Dendritic cell treated with granulocyte-macrophage colony-stimulating factor and Interleukin-4, amounts not matched to agents 40 ng/mL and 50 ng/mL, for 4 days (primary cell): ENCODE measurements around the gene FZD10.

Experiments used
- H3K27ac Mint-ChIP-seq: one replicate; pipeline ENCODE4 v1.8.0; 2022; ENCODE audit warnings: mild to moderate bottlenecking, mixed read lengths
- H3K27me3 Mint-ChIP-seq: one replicate; pipeline ENCODE4 v1.8.0; 2022; ENCODE audit warnings: mild to moderate bottlenecking, mixed read lengths
- H3K36me3 Mint-ChIP-seq: one replicate; pipeline ENCODE4 v1.8.0; 2022; ENCODE audit warnings: low read depth, mixed read lengths
- H3K4me1 Mint-ChIP-seq: one replicate; pipeline ENCODE4 v1.8.0; 2022; ENCODE audit warnings: low read depth, mixed read lengths
- H3K4me3 Mint-ChIP-seq: one replicate; pipeline ENCODE4 v1.8.0; 2022; ENCODE audit warnings: mild to moderate bottlenecking, moderate library complexity, mixed read lengths
- H3K9me3 Mint-ChIP-seq: one replicate; pipeline ENCODE4 v1.8.0; 2022; ENCODE audit warnings: mixed read lengths
- intact Hi-C: fragments of 100-400 bp; cut with micrococcal nuclease; formaldehyde crosslinking; loops from one replicate; pipeline ENCODE4 v1.15.0; 2022

Gene FZD10

GRCh38 chr12:130127532-130127911, 34.7 kb upstream of the FZD10 start:
- Mint-ChIP-seq H3K9me3 (no peaks in the 10 kb centered on the region), H3K27me3 (no peaks in the 10 kb centered on the region)

GRCh38 chr12:130127912-130128789, 34.1 kb upstream of the FZD10 start:
- H3K9me3 Mint-ChIP-seq: no peaks in the 10 kb centered on the region
- intact Hi-C loops: no loop called here
- no peaks in the 10 kb centered on the region for H3K36me3 Mint-ChIP-seq
- H3K27ac Mint-ChIP-seq: no peak overlapping the region
- no peak overlapping the region for H3K4me3 Mint-ChIP-seq
- H3K27me3 Mint-ChIP-seq: no peaks in the 10 kb centered on the region
- no peaks in the 10 kb centered on the region for H3K4me1 Mint-ChIP-seq

More at GRCh38 chr12:130127532-130127911, 34.7 kb upstream of the FZD10 start:
- Mint-ChIP-seq H3K4me3 (no peak overlapping the region), H3K36me3 (no peaks in the 10 kb centered on the region), H3K4me1 (no peaks in the 10 kb centered on the region), H3K27ac (no peak overlapping the region)
- intact Hi-C loops: no loop called here

GRCh38 chr12:130128790-130129735, 33.2 kb upstream of the FZD10 start:
- no peak overlapping the region for H3K27ac Mint-ChIP-seq
- no peaks in the 10 kb centered on the region for H3K27me3 Mint-ChIP-seq
- no peak overlapping the region for H3K4me3 Mint-ChIP-seq
- H3K4me1 Mint-ChIP-seq: no peaks in the 10 kb centered on the region
- intact Hi-C loops: no loop called here
- H3K36me3 Mint-ChIP-seq: no peaks in the 10 kb centered on the region
- H3K9me3 Mint-ChIP-seq: no peaks in the 10 kb centered on the region

GRCh38 chr12:130130346-130130745, 31.9 kb upstream of the FZD10 start:
- Mint-ChIP-seq H3K27ac (no peak overlapping the region), H3K4me1 (no peaks in the 10 kb centered on the region), H3K36me3 (no peaks in the 10 kb centered on the region), H3K4me3 (no peak overlapping the region), H3K9me3 (peaks cover 4% of the 10 kb centered on the region), H3K27me3 (no peaks in the 10 kb centered on the region)
- intact Hi-C loops: no loop called here

- H3K36me3 Mint-ChIP-seq: no peaks in the 10 kb centered on the region
- intact Hi-C loops: no loop called here
- no peaks in the 10 kb centered on the region for H3K27me3 Mint-ChIP-seq
- H3K27ac Mint-ChIP-seq: no peak overlapping the region
- no peaks in the 10 kb centered on the region for H3K4me1 Mint-ChIP-seq
- no peak overlapping the region for H3K4me3 Mint-ChIP-seq
- peaks cover 9% of the 10 kb centered on the region for H3K9me3 Mint-ChIP-seq
Observed at GRCh38 chr12:130131025-130131424, 31.2 kb upstream of the FZD10 start.

- peaks cover 9% of the 10 kb centered on the region for H3K9me3 Mint-ChIP-seq
- no peaks in the 10 kb centered on the region for H3K36me3 Mint-ChIP-seq
- no peaks in the 10 kb centered on the region for H3K27me3 Mint-ChIP-seq
- intact Hi-C loops: no loop called here
- H3K4me3 Mint-ChIP-seq: no peak overlapping the region
- no peaks in the 10 kb centered on the region for H3K4me1 Mint-ChIP-seq
- no peak overlapping the region for H3K27ac Mint-ChIP-seq
Observed at GRCh38 chr12:130131801-130132200, 30.5 kb upstream of the FZD10 start.

GRCh38 chr12:130132831-130133511, 29.3 kb upstream of the FZD10 start:
- Mint-ChIP-seq H3K36me3 (no peaks in the 10 kb centered on the region), H3K27ac (no peak overlapping the region), H3K4me3 (no peak overlapping the region), H3K9me3 (peaks cover 9% of the 10 kb centered on the region), H3K27me3 (no peaks in the 10 kb centered on the region), H3K4me1 (no peaks in the 10 kb centered on the region)
- intact Hi-C loops: no loop called here

- intact Hi-C loops: no loop called here
- H3K27me3 Mint-ChIP-seq: no peaks in the 10 kb centered on the region
- no peak overlapping the region for H3K27ac Mint-ChIP-seq
- no peaks in the 10 kb centered on the region for H3K36me3 Mint-ChIP-seq
- H3K9me3 Mint-ChIP-seq: peaks cover 9% of the 10 kb centered on the region
- no peaks in the 10 kb centered on the region for H3K4me1 Mint-ChIP-seq
- no peak overlapping the region for H3K4me3 Mint-ChIP-seq
Observed at GRCh38 chr12:130133851-130134562, 28.3 kb upstream of the FZD10 start.

GRCh38 chr12:130134563-130134915, 27.7 kb upstream of the FZD10 start:
- H3K4me3 Mint-ChIP-seq: no peak overlapping the region
- no peaks in the 10 kb centered on the region for H3K4me1 Mint-ChIP-seq
- no peaks in the 10 kb centered on the region for H3K36me3 Mint-ChIP-seq
- intact Hi-C loops: no loop called here
- peaks cover 9% of the 10 kb centered on the region for H3K9me3 Mint-ChIP-seq
- no peaks in the 10 kb centered on the region for H3K27me3 Mint-ChIP-seq
- H3K27ac Mint-ChIP-seq: no peak overlapping the region

- H3K4me1 Mint-ChIP-seq: no peaks in the 10 kb centered on the region
- H3K36me3 Mint-ChIP-seq: no peaks in the 10 kb centered on the region
- no peak overlapping the region for H3K27ac Mint-ChIP-seq
- peaks cover 9% of the 10 kb centered on the region for H3K9me3 Mint-ChIP-seq
- intact Hi-C loops: no loop called here
- no peaks in the 10 kb centered on the region for H3K27me3 Mint-ChIP-seq
- H3K4me3 Mint-ChIP-seq: no peak overlapping the region
Observed at GRCh38 chr12:130136509-130137039, 25.7 kb upstream of the FZD10 start.

- Mint-ChIP-seq H3K27me3 (no peaks in the 10 kb centered on the region), H3K4me3 (no peak overlapping the region), H3K9me3 (peaks cover 9% of the 10 kb centered on the region), H3K36me3 (no peaks in the 10 kb centered on the region), H3K4me1 (no peaks in the 10 kb centered on the region), H3K27ac (no peak overlapping the region)
- intact Hi-C loops: no loop called here
Observed at GRCh38 chr12:130137040-130138018, 24.9 kb upstream of the FZD10 start.

GRCh38 chr12:130138478-130138877, 23.8 kb upstream of the FZD10 start:
- Mint-ChIP-seq H3K4me1 (no peaks in the 10 kb centered on the region), H3K27me3 (no peaks in the 10 kb centered on the region), H3K27ac (no peak overlapping the region), H3K9me3 (peaks cover 9% of the 10 kb centered on the region), H3K36me3 (no peaks in the 10 kb centered on the region), H3K4me3 (no peak overlapping the region)
- intact Hi-C loops: no loop called here
